Breast epithelium (tissue), 3 donors: ENCODE data around the gene NINJ2.

Experiments
- CTCF ChIP-seq, 3 donors: fragments of 450-650 bp; IDR thresholded peaks; one replicate each; pipeline ENCODE4 v1.5.1; 2016 to 2017; ENCODE audit warnings: antibody characterized with exemption in 3 of 3, mild to moderate bottlenecking in 3 of 3, moderate library complexity in 3 of 3
- POLR2A ChIP-seq: fragments of 450-650 bp; IDR thresholded peaks from one replicate; pipeline ENCODE4 v1.6.1; 2016; ENCODE audit warnings: antibody characterized with exemption, mild to moderate bottlenecking, moderate library complexity

GRCh38 chr12:659090-659683 is 4.1 kb downstream of the NINJ2 start:
- TF ChIP-seq CTCF (IDR thresholded peaks at IDR 0.05) (no peak), POLR2A (no peak)
